ENCODE measurements around the gene ANKRD42. TPM values are rescaled to one million over a fixed set of nuclear protein-coding genes. Genes with fewer than 3 reads are reported as not detected.

ANKRD42 gene
- total RNA-seq, 1 donor from 2014 or later = 2.2 TPM

GRCh38 chr11:83161610-83162199, 31.8 kb upstream of the ANKRD42 start:
- TF ChIP-seq CTCF (IDR thresholded peaks at IDR 0.05; ENCODE audit: partially characterized antibody, unreplicated experiment) = no peak
- no peak for DNase-seq
- Mint-ChIP-seq H3K4me3 (ENCODE audit: unreplicated experiment) (no peak overlapping the region), H3K36me3 (ENCODE audit: unreplicated experiment) (peaks cover 5% of the 10 kb centered on the region), H3K4me1 (ENCODE audit: low read depth, unreplicated experiment) (peaks cover 15% of the 10 kb centered on the region), H3K9me3 (ENCODE audit: unreplicated experiment) (peaks cover 3% of the 10 kb centered on the region), H3K27ac (ENCODE audit: unreplicated experiment) (no peak overlapping the region), H3K27me3 (ENCODE audit: unreplicated experiment) (peaks cover 1% of the 10 kb centered on the region)

- Mint-ChIP-seq H3K27ac (ENCODE audit: unreplicated experiment) (no peak overlapping the region), H3K36me3 (ENCODE audit: unreplicated experiment) (peaks cover 6% of the 10 kb centered on the region)
These were observed 31.1 kb upstream of the ANKRD42 start for GRCh38 chr11:83162377-83162776.

GRCh38 chr11:83166193-83166866, 27.2 kb upstream of the ANKRD42 start:
- Mint-ChIP-seq H3K9me3 (ENCODE audit: unreplicated experiment) (peaks cover 2% of the 10 kb centered on the region), H3K36me3 (ENCODE audit: unreplicated experiment) (peaks cover 15% of the 10 kb centered on the region), H3K27me3 (ENCODE audit: unreplicated experiment) (no peaks in the 10 kb centered on the region), H3K4me1 (ENCODE audit: low read depth, unreplicated experiment) (peaks cover 7% of the 10 kb centered on the region), H3K27ac (ENCODE audit: unreplicated experiment) (no peak overlapping the region), H3K4me3 (ENCODE audit: unreplicated experiment) (no peak overlapping the region)
- no peak for DNase-seq
- no peak for TF ChIP-seq CTCF (IDR thresholded peaks at IDR 0.05; ENCODE audit: partially characterized antibody, unreplicated experiment)

More at GRCh38 chr11:83162377-83162776, 31.1 kb upstream of the ANKRD42 start:
- TF ChIP-seq CTCF (IDR thresholded peaks at IDR 0.05; ENCODE audit: partially characterized antibody, unreplicated experiment) = no peak
- Mint-ChIP-seq H3K4me1 (ENCODE audit: low read depth, unreplicated experiment) (peaks cover 15% of the 10 kb centered on the region), H3K4me3 (ENCODE audit: unreplicated experiment) (no peak overlapping the region), H3K9me3 (ENCODE audit: unreplicated experiment) (peaks cover 3% of the 10 kb centered on the region), H3K27me3 (ENCODE audit: unreplicated experiment) (no peaks in the 10 kb centered on the region)
- DNase-seq = no peak

GRCh38 chr11:83168756-83169155, 24.8 kb upstream of the ANKRD42 start:
- Mint-ChIP-seq H3K9me3 (ENCODE audit: unreplicated experiment) (peaks cover 2% of the 10 kb centered on the region), H3K4me3 (ENCODE audit: unreplicated experiment) (no peak overlapping the region), H3K27me3 (ENCODE audit: unreplicated experiment) (no peaks in the 10 kb centered on the region), H3K27ac (ENCODE audit: unreplicated experiment) (no peak overlapping the region), H3K4me1 (ENCODE audit: low read depth, unreplicated experiment) (peaks cover 7% of the 10 kb centered on the region), H3K36me3 (ENCODE audit: unreplicated experiment) (peaks cover 15% of the 10 kb centered on the region)
- no peak for DNase-seq
- no peak for TF ChIP-seq CTCF (IDR thresholded peaks at IDR 0.05; ENCODE audit: partially characterized antibody, unreplicated experiment)

DNA sequence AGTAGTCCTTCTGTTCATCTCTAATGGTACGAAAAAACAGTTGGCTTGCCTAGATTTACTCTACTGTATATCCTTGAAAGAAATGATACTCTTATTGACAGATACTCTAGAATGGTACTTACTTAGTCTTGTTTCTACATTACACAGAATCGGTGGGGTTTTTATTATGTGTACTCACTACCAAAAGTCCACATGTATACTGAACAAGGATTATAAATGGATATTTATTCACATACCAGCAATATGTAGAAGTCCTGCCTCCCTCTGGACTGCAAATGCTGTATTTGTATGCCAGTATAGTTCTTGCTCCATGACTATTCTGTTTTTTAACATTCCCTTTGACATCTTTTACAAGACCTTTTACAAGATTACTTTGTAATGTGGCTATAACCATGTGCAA, 22.6 kb upstream of the ANKRD42 start:
- no peak for TF ChIP-seq CTCF (IDR thresholded peaks at IDR 0.05; ENCODE audit: partially characterized antibody, unreplicated experiment)
- DNase-seq = no peak
- no peak overlapping the region for H3K4me3 Mint-ChIP-seq (ENCODE audit: unreplicated experiment)
- H3K9me3 Mint-ChIP-seq (ENCODE audit: unreplicated experiment) = peaks cover 2% of the 10 kb centered on the region
- no peaks in the 10 kb centered on the region for H3K27me3 Mint-ChIP-seq (ENCODE audit: unreplicated experiment)
- H3K4me1 Mint-ChIP-seq (ENCODE audit: low read depth, unreplicated experiment) = peaks cover 7% of the 10 kb centered on the region
- peaks cover 13% of the 10 kb centered on the region for H3K36me3 Mint-ChIP-seq (ENCODE audit: unreplicated experiment)
- H3K27ac Mint-ChIP-seq (ENCODE audit: unreplicated experiment) = no peak overlapping the region

All from glutamatergic neuron (in vitro differentiated cells).